Measurements from ENCODE around the gene NKG7. TPM values are rescaled to one million over a fixed set of nuclear protein-coding genes. Genes with fewer than 3 reads are reported as not detected.

Gene NKG7
- total and polyA plus RNA-seq, 2 of the 13 experiments (the other 11 are each of a cell fraction or from before 2014, with no cell fraction given): 0.40 TPM; not detected in 1

GRCh38 chr19:51367565-51368365 is 4.7 kb downstream of the NKG7 start (continued):
- TF ChIP-seq ZNF570 (CRISPR knock-in tag; IDR thresholded peaks at IDR 0.05; ENCODE audit: borderline replicate concordance): no peak
- no peak for TF ChIP-seq ZKSCAN1 (IDR thresholded peaks at IDR 0.05; ENCODE audit: low read length)
- no peak for TF ChIP-seq ZSCAN9 (CRISPR knock-in tag; IDR thresholded peaks at IDR 0.05; ENCODE audit: borderline replicate concordance)
- peak; percentile 71 for TF ChIP-seq ELF1 (CRISPR knock-in tag; IDR thresholded peaks at IDR 0.05)
- TF ChIP-seq IRF9 (CRISPR knock-in tag; IDR thresholded peaks at IDR 0.05; ENCODE audit: borderline replicate concordance): 0 out of 2 replicates have a peak, but pooled peaks have one; percentile 30
- 0 out of 2 replicates have a peak, but pooled peaks have one; percentile 51 for TF ChIP-seq ZNF790 (CRISPR knock-in tag; IDR thresholded peaks at IDR 0.05; ENCODE audit: borderline replicate concordance)
- peak; percentile 87; the same call in 1 of the 2 replicates for TF ChIP-seq NFATC3 (CRISPR knock-in tag; IDR thresholded peaks at IDR 0.05)
- TF ChIP-seq, protein P1, sequence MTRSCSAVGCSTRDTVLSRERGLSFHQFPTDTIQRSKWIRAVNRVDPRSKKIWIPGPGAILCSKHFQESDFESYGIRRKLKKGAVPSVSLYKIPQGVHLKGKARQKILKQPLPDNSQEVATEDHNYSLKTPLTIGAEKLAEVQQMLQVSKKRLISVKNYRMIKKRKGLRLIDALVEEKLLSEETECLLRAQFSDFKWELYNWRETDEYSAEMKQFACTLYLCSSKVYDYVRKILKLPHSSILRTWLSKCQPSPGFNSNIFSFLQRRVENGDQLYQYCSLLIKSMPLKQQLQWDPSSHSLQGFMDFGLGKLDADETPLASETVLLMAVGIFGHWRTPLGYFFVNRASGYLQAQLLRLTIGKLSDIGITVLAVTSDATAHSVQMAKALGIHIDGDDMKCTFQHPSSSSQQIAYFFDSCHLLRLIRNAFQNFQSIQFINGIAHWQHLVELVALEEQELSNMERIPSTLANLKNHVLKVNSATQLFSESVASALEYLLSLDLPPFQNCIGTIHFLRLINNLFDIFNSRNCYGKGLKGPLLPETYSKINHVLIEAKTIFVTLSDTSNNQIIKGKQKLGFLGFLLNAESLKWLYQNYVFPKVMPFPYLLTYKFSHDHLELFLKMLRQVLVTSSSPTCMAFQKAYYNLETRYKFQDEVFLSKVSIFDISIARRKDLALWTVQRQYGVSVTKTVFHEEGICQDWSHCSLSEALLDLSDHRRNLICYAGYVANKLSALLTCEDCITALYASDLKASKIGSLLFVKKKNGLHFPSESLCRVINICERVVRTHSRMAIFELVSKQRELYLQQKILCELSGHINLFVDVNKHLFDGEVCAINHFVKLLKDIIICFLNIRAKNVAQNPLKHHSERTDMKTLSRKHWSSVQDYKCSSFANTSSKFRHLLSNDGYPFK (CRISPR knock-in tag; IDR thresholded peaks at IDR 0.05; ENCODE audit: borderline replicate concordance): peak; percentile 59; the same call in 1 of the 2 replicates
- TF ChIP-seq ZNF780A (CRISPR knock-in tag; IDR thresholded peaks at IDR 0.05): peak; percentile 44; the same call in 1 of the 2 replicates
- no peak for TF ChIP-seq LCORL (IDR thresholded peaks at IDR 0.05)
- peak; percentile 46; the same call in 1 of the 2 replicates for TF ChIP-seq LCORL (CRISPR knock-in tag; IDR thresholded peaks at IDR 0.05)
- TF ChIP-seq ERF (CRISPR knock-in tag; IDR thresholded peaks at IDR 0.05): peak; percentile 64; the same call in 1 of the 2 replicates
- TF ChIP-seq SUZ12 (IDR thresholded peaks at IDR 0.05; ENCODE audit: low read depth, low read length): no peak

Measured in HepG2 (cell line).